ENCODE results near the gene ANKRD17.

ANKRD17 gene

GRCh38 chr4:73152893-73153292 is 105.7 kb downstream of the ANKRD17 start:
- in situ Hi-C loops (cut with HindIII; ENCODE audit: low pct_ligation_motif_present, low sequenced_read_pairs) = no loop called here

GRCh38 chr4:73142995-73143547 is 115.5 kb downstream of the ANKRD17 start:
- TF ChIP-seq CTCF (IDR thresholded peaks at IDR 0.05; ENCODE audit: low read depth, low read length, missing control alignments) = peak; percentile 17
- peaks cover 43% of the 10 kb centered on the region for H3K36me3 ChIP-seq (replicated peaks)
- in situ Hi-C loops (cut with HindIII; ENCODE audit: low pct_ligation_motif_present, low sequenced_read_pairs) = no loop called here
- H3K27ac ChIP-seq = no peak overlapping the region
- no peak for DNase-seq
- H3K4me3 ChIP-seq (ENCODE audit: low read depth, low read length) = no peak overlapping the region
- no peaks in the 10 kb centered on the region for H3K27me3 ChIP-seq (replicated peaks)

More at GRCh38 chr4:73152893-73153292, 105.7 kb downstream of the ANKRD17 start:
- no peak for DNase-seq
- Histone ChIP-seq H3K36me3 (replicated peaks) (peaks cover 28% of the 10 kb centered on the region), H3K4me3 (ENCODE audit: low read depth, low read length) (no peak overlapping the region), H3K27me3 (replicated peaks) (no peaks in the 10 kb centered on the region), H3K27ac (no peak overlapping the region)
- TF ChIP-seq CTCF (IDR thresholded peaks at IDR 0.05; ENCODE audit: low read depth, low read length, missing control alignments) = no peak

DNA sequence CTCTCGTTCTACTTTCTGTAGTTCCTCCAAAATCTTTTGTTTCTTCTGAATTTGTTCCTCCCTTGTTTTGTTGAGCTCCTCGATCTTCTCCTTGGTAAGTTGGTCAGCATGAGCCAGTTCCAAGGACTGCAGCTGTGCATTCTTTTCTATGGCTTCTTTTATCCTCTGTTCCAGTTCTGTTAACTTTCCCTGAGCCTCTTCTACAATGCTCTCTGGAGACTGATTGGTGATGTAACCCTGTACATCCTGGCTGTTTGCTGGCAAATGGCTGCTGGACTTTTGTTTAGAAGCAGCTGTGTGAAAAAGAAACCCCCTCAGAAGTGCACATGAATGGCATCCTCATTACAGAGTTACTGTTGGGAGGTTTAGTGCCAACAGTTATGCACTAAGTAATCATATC is 118.6 kb downstream of the ANKRD17 start:
- TF ChIP-seq CTCF (IDR thresholded peaks at IDR 0.05; ENCODE audit: low read depth, low read length, missing control alignments) = no peak
- no peak overlapping the region for H3K27ac ChIP-seq
- H3K36me3 ChIP-seq (replicated peaks) = peaks cover 45% of the 10 kb centered on the region
- in situ Hi-C loops (cut with HindIII; ENCODE audit: low pct_ligation_motif_present, low sequenced_read_pairs) = no loop called here
- no peak overlapping the region for H3K4me3 ChIP-seq (ENCODE audit: low read depth, low read length)
- no peak for DNase-seq
- no peaks in the 10 kb centered on the region for H3K27me3 ChIP-seq (replicated peaks)

- peaks cover 42% of the 10 kb centered on the region for H3K36me3 ChIP-seq (replicated peaks)
These were observed 119.4 kb downstream of the ANKRD17 start for GRCh38 chr4:73139245-73139644.

DNA sequence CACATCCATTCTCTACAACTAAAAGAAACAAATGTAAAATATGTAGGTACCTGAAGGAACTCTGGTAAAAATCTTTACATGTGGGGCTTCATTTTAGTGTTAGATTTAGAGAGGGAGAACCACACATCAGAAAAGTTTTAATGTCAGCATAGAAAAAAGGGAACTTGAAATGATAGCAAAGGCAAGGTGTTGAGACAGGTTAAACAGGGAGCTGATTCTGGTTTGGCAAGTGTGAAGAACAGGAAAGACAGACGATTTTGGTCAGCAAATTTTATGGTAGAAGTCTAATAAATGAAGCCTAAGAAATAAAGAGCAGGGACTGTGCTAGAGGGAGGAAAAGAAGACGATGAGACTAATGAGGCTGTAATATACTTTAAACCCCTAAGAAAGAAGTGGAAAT is 121.5 kb downstream of the ANKRD17 start:
- H3K36me3 ChIP-seq (replicated peaks) = peaks cover 43% of the 10 kb centered on the region
- H3K27ac ChIP-seq = no peak overlapping the region
- in situ Hi-C loops (cut with HindIII; ENCODE audit: low pct_ligation_motif_present, low sequenced_read_pairs) = no loop called here
- no peak for DNase-seq
- no peaks in the 10 kb centered on the region for H3K27me3 ChIP-seq (replicated peaks)
- TF ChIP-seq CTCF (IDR thresholded peaks at IDR 0.05; ENCODE audit: low read depth, low read length, missing control alignments) = no peak
- no peak overlapping the region for H3K4me3 ChIP-seq (ENCODE audit: low read depth, low read length)

More at GRCh38 chr4:73139245-73139644, 119.4 kb downstream of the ANKRD17 start:
- in situ Hi-C loops (cut with HindIII; ENCODE audit: low pct_ligation_motif_present, low sequenced_read_pairs) = no loop called here
- H3K27me3 ChIP-seq (replicated peaks) = no peaks in the 10 kb centered on the region
- H3K4me3 ChIP-seq (ENCODE audit: low read depth, low read length) = no peak overlapping the region
- TF ChIP-seq CTCF (IDR thresholded peaks at IDR 0.05; ENCODE audit: low read depth, low read length, missing control alignments) = no peak
- no peak for DNase-seq
- no peak overlapping the region for H3K27ac ChIP-seq

DNA sequence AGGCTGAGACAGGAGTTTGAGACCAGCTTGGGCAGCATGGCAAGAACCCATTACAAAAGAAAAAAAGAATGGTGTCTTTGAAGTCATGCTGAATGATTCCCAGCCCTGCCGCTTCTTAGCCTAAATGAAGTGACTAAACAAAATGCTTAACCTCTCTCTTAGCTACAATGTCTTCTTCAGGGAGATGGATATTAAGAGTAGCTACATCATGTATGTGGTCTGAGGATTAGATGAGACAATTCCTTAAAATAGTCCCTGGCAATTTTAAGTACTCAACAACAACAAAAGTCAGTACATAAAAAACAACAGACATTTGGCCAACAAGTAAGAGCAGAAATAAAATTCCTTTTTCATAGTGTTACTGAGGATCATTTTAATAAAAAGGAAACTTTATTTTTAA is 124.8 kb downstream of the ANKRD17 start:
- Histone ChIP-seq H3K27me3 (replicated peaks) (no peaks in the 10 kb centered on the region), H3K27ac (no peak overlapping the region), H3K36me3 (replicated peaks) (peaks cover 30% of the 10 kb centered on the region), H3K4me3 (ENCODE audit: low read depth, low read length) (no peak overlapping the region)
- no peak for TF ChIP-seq CTCF (IDR thresholded peaks at IDR 0.05; ENCODE audit: low read depth, low read length, missing control alignments)
- DNase-seq = no peak
- in situ Hi-C loops (cut with HindIII; ENCODE audit: low pct_ligation_motif_present, low sequenced_read_pairs) = no loop called here
